ENCODE results near the gene HOXC9.

HOXC9 gene
- 0 reads per million in 2 donors for total RNA-seq

DNA sequence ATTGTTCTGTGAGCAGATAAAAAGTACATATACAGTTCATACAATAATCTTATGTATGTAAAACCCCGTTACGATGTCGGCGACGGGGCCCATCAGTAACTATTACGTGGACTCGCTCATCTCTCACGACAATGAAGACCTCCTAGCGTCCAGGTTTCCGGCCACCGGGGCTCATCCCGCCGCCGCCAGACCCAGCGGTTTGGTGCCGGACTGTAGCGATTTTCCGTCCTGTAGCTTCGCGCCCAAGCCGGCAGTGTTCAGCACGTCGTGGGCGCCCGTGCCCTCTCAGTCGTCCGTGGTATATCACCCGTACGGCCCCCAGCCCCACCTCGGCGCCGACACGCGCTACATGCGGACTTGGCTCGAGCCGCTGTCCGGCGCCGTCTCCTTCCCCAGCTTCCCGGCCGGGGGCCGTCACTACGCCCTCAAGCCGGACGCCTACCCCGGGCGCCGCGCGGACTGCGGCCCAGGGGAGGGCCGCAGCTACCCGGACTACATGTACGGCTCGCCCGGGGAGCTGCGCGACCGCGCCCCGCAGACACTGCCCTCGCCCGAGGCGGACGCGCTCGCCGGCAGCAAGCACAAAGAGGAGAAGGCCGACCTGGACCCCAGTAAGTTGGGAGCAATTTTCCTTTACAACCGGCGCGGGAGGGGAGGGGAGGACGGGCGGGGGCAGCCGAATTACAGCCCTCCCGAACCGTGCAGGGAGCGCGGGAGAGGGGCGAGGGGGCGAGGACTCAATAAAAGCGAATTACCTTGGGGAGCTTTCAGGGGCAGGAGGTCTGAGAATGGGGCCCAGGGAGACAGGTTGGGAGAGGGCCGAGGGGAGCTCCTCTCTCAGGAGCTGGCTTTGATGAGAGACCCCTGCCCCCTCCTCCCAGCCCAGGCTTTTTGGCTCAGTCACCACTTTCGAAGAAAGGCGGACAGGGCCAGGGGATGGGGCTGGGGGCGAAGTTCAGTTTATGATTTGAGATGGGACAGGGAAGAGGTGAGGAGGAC is at the start of gene HOXC9:
Gene HOXC9, plus strand, starts transcription at position 46 of the 999 bp plus-strand sequence. Its CDS starts 28 bp downstream, at position 74.
- no peak for DNase-seq

DNA sequence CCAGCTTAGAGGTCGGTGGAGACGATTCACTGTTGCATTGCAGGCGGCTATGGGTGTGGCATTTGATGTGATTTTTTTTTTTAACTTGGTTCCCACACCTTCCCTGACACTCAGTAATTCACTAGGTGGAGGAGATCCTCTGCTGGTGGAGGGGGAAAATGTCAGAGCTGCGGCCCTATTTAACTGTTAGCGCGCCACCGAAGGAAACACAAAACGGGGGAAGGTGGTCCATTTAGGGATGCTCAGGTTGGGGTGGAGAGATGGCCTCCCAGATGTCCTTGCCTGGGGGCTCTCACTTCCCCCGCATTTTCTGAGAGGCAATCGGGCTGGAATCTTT is 49.6 kb upstream of the HOXC9 start:
- no peak for DNase-seq

DNA sequence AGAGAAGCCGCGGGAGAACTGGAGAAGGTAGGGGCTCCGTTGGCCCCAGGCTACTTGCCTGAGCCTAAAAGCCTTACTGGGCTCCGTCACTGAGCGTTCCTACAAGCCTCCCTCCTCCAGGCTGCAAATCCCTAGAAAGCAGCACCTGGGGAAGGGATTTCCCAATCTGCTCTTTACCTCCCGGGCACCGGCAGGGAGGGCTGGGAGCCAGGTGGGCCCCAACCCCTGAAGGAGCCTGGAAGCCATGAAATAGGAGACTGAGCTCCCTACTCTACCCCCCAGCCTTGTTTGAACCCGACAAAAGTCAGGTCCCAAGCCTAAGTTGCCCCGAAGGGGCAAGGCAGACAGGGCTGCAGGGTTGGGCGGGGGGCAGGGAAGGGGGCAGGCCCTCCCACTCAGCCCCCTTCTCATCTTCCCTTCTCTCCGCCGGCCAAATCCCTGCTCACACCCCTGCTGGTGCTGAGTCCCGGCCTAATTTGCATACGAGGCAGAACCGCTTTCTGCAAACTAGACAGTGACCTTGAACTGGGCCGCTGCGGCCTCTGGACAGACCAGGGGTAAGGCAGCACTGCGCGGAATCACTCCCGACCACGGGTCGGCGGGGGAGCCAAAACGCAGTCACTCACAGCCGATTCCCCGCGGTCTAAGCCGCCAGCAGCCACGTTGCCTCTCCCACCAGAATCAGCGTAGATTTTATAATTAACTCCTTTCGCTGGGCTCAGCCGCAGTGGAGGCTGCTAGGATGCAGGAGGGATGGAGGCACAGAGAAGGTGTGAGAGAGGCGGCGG is 49.0 kb upstream of the HOXC9 start:
- no peak for DNase-seq

- no peak for DNase-seq
These were observed 48.2 kb upstream of the HOXC9 start for GRCh38 chr12:53951577-53952334.

DNA sequence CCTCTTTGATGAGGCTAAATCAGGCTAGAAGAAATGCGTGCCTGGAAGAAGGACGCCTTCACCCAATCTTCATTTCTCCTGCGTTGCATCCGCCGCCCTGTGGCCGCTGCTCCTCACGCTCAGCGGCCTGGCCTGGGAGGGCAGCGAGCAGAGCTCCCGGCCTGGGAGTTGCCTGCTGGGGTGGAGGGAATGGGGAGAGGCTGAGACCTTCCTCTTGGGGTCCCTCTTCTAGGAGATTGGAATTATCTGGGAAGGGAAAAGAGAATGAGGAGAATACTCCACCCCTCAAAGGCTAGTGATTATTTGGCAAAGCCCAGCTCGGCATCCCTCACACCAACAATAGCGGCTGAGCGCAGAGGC is 47.6 kb upstream of the HOXC9 start:
- no peak for DNase-seq

DNA sequence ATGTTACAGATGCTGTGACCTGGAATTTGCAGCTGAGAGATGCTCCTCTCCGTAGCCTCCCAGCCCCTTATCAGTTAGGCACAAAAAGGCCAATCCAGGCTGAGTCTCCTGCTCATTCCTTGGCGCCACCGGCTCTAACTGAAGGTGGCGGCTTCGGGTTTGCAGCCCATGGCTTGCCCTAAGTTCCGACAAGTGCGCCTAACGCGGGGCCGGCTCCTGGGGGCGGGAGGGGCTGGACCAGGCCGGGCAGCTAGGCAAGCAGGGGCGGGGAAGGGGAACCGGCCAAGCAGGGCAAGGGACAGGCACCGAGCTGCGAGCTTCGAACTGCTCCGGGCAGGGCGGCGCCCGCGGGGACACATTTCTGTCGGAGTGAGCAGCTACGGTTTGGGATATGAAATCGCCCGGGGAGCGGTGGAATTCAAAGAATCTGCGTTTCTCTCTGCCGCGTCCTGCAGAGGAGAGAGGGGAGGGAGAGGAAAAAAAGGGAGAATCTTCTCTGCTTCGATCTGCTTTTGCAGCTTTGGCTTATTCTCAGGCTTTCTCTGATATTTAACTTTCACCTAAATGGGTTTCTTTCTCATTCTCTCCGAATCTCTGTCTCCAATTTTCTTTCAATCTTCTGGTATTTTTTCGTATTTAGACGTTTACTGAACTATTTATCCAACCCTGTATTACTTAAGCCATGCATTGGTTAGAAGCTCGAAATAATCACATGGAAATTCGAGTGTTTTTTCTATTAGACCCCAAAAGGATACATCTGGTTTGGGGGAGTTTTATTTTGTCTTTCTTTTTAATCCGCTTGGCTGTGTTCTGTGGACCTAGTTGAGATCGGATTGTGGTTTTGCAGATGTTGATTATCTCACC is 46.9 kb upstream of the HOXC9 start:
- no peak for DNase-seq

DNA sequence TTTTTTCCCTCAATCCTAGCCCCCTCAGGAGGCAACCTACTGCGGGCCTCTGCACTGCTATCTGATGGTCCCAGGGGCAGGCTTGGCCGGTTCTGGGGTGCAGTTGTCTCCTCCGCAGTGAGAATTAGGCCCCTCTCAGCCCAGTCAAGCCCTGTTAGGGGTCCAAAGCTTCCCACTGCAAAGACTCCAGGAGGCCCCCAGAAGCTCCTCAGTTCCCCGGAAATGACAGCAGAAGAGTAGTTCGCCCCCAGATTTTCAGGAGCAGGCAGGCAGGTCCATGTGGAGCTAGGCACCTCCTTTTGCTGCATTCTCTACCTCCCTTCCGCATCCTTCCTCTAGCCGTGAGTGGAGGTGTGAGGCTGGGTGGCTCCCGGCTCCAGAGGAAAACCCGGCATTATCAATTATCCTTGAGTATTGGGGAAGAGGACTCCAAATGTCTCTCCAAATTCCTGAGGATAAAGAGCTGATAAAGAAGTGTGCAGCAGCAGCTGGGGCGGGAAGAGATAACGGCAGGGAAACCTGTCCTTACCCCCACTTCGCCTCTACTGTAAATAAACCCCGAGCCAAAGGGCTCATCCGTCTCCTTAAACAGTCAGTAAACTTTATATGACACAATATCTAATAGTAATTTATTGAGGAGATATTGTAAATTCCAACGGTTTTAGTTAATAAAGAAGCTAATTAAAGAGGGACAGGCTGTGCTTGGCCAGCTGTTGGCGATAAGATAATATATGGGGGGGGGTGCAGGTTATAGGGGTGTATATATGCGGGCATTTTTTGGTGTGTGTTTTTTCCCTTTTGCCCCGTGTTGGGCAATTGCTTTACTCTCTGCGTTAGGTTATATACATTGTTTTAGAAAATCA is 45.9 kb upstream of the HOXC9 start:
- DNase-seq, result no peak

DNA sequence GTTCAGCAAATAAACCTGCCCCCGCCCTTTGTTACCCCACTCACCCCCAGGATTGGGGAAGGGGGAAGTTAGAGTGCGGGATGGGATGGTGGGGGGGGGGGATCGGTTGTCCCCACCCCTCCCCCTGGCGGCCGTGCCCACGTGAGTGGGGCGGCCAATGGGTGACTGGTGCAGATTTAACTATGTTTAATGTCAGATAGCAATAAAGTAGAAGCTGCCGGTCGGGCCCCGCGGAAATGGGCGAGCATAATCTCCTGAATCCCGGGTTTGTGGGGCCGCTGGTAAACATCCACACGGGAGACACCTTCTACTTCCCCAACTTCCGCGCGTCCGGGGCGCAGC is 45.3 kb upstream of the HOXC9 start, which contains the start of gene HOXC12:
Gene HOXC12, plus strand, starts transcription at position 210 of the 342 bp plus-strand sequence. Its CDS starts 27 bp downstream, at position 237.
- DNase-seq, result no peak

- no peak for DNase-seq
These were observed 44.8 kb upstream of the HOXC9 start for GRCh38 chr12:53955036-53955775.

DNA sequence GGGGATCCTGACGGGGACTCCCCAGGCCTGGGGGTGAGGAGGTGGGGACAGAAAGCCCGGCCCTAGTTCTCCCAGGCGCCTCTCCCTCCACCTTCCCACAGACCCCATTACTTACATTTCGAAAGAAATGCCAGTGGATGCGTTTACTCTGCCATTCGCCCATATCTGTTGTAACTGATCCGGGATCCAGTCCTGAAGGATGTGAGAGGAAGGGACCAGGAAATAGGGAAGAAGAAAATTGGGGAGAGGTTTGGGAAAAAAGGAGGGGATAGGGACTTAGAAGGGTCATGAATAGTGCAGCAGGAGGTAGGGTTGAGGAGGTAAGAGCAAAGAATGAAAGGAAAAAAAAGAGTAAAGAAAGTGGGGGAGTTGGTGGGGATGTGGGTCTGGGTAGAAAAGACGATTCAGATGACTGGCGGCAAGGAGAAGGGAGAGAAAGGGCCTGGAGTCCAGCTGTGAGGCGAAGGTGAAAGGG is 44.1 kb upstream of the HOXC9 start:
- no peak for DNase-seq

DNA sequence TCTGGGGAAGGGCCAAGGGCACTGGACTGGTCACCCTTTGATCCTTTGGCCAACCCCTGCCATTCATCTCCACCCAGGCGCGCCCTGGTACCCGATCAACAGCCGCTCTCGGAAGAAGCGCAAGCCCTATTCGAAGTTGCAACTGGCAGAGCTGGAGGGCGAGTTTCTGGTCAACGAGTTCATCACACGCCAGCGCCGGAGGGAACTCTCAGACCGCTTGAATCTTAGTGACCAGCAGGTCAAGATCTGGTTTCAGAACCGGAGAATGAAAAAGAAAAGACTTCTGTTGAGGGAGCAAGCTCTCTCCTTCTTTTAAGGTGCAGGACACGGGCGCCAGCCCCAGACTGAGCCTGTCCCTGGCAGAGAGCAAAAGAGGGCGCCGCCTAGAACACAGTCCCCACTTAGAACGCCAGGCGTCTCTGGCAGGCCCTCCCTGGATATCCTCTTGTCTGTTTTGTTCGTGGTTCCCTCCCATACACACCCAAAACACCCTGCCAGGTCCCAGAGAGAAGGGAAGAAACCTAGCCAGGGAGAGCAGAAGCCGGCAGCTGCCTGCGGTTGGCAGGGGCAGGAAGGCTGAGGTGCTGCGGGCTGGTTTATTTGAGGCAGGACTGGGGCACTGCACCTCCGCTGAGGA is 43.6 kb upstream of the HOXC9 start:
- no peak for DNase-seq

DNA sequence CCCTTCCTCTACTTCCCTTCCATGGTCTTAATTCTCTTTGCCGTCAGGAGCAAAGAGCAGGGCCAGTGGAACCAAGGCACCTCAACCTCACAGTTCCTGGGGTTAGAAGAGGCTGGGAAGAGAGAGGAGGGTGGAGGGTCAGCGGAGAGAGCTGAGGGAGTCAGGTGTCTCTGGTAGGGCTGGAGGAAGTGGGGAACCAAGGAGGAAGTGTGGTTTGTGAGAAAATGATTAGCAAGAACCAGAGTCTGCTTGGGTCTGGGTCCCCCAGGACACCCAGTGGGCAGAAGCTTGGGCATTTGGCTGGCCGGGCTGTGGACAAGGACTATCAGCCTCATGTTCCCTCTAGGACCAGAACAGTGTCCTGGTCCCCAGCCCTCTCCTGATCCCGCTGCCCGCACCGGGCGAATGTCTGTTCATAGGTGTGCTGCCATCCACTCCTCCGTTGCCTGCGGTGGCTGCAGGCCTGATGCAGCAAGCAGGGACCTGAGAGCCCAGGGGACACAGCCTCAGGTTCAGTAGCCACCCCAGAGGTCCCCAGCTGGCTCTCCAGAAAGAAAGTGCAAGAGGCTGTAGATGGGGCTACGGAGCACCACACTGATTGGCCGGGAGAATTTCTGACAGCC is 42.9 kb upstream of the HOXC9 start:
- no peak for DNase-seq

GRCh38 chr12:53958128-53958527 is 41.8 kb upstream of the HOXC9 start:
- no peak for DNase-seq

- DNase-seq, result no peak
These were observed 40.6 kb upstream of the HOXC9 start for GRCh38 chr12:53959314-53959713.

GRCh38 chr12:53960187-53961024 is 39.6 kb upstream of the HOXC9 start:
- no peak for DNase-seq

DNA sequence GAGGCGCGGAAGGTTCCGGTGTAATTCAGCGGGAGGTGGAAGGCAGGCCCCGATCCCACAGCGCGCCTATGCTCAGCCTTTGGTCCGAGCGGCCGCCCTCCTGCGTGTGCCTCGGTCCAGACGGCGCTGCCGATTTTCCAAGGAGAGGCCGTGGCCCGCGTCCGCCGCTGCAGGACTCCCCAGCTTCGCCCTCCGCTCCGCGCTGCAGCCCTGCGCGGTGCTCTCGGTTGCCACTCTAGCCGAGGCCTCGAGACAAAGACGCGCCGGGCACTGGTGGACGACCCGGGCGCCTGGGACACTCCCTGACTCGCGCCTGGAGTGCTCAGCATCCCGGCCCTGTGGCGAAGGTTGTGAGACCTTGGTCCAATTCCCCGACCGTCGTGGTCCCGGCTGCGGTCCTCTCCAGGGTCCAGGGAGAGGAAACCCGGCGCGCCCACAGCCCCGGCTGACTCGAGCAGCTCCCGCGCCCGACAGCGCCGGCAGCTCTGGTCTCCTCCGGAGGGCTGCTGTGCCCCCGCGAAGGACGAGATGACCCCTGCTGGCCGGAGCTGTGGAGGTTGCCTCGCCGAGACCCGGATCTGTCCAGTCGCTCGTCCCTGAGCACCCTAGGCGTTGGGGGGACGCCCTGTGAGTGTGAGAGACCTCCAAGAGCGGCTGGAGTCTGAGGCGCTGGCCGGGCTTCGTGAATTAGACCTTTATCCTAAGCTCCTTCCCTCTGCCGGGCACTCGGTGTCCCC is 38.8 kb upstream of the HOXC9 start:
- DNase-seq, result no peak

DNA sequence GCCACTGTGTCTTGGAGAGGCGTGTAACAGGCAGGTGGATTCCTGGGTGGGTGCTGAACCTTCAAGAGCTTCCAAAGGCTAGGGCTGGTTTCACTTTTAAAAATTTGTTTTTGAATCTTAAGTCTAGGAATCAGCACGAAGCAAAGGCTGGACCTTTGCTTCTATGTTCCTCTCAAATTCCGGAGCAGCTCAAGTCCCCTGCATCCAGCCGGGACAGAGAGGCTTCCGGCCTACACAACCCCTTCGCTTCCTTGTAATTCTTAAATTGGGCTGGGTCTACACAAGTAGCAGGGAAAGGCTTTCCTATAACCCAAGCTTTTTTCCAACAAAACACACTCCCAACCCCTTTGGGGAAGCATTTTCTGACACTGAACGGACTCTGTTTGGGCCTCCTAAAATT is 37.0 kb upstream of the HOXC9 start:
- no peak for DNase-seq
